Neural cell (in vitro differentiated cells): ENCODE measurements around the gene FOSL2. TPM values are rescaled to one million over a fixed set of nuclear protein-coding genes. Genes with fewer than 3 reads are reported as not detected.

ENCODE experiments used
- H2AFZ ChIP-seq: fragments of 200-600, 300-800 bp; sonication (generic), shearing (Covaris generic); 2 replicates; pipeline ENCODE4 v1.6.0; 2014; ENCODE audit warnings: low read depth, mild to moderate bottlenecking, antibody characterized with exemption, low read length, moderate library complexity
- H3F3A ChIP-seq: fragments of 200-600 bp; shearing (Covaris generic); 2 replicates; pipeline ENCODE4 v1.6.1; 2016; ENCODE audit warnings: mild to moderate bottlenecking, moderate library complexity, mixed read lengths, antibody characterized with exemption, low read length; ENCODE audit not compliant: insufficient read depth, poor library complexity, severe bottlenecking
- H3K27ac ChIP-seq: fragments of 200-600, 300-800 bp; sonication (generic), shearing (Covaris generic); 2 replicates; pipeline ENCODE4 v1.5.1; 2014; ENCODE audit warnings: mild to moderate bottlenecking, low read length, moderate library complexity
- H3K27me3 ChIP-seq: fragments of 300-800, 200-600 bp; sonication (generic), shearing (Covaris generic); 2 replicates; pipeline ENCODE4 v1.6.0; 2014; ENCODE audit warnings: mild to moderate bottlenecking, low read depth, low read length, moderate library complexity; ENCODE audit not compliant: insufficient read depth
- H3K36me3 ChIP-seq: fragments of 300-800, 200-600 bp; sonication (generic), shearing (Covaris generic); 2 replicates; pipeline ENCODE4 v1.5.1; 2014; ENCODE audit warnings: mild to moderate bottlenecking, antibody characterized with exemption, low read length, moderate library complexity; ENCODE audit not compliant: insufficient read depth
- H3K4me2 ChIP-seq: fragments of 300-800, 200-600 bp; sonication (generic), shearing (Covaris generic); 2 replicates; pipeline ENCODE4 v1.6.0; 2014; ENCODE audit warnings: mild to moderate bottlenecking, low read length
- H3K4me3 ChIP-seq: fragments of 300-800, 200-600 bp; sonication (generic), shearing (Covaris generic); 2 replicates; pipeline ENCODE4 v1.5.1; 2014; ENCODE audit warnings: mild to moderate bottlenecking, low read length, moderate library complexity
- H3K79me2 ChIP-seq: fragments of 200-600 bp; shearing (Covaris generic); replicated peaks from 2 replicates; pipeline ENCODE4 v1.6.0; 2014; ENCODE audit warnings: mild to moderate bottlenecking, low read length, moderate library complexity; ENCODE audit not compliant: insufficient read depth
- H3K9ac ChIP-seq: fragments of 300-800, 200-600 bp; sonication (generic), shearing (Covaris generic); 2 replicates; pipeline ENCODE4 v1.6.1; 2016; ENCODE audit warnings: mild to moderate bottlenecking, low read length, mixed read lengths
- H3K9me2 ChIP-seq: fragments of 200-600 bp; shearing (Covaris generic); 2 replicates; pipeline ENCODE4 v1.6.1; 2016; ENCODE audit warnings: mild to moderate bottlenecking, low read length, mixed read lengths; ENCODE audit not compliant: insufficient read depth
- H3K9me3 ChIP-seq: fragments of 200-600, 300-800 bp; sonication (generic), shearing (Covaris generic); 2 replicates; pipeline ENCODE4 v1.6.1; 2016; ENCODE audit warnings: mild to moderate bottlenecking, mixed run types, low read length, moderate library complexity, mixed read lengths
- H4K20me1 ChIP-seq: fragments of 200-600 bp; shearing (Covaris generic); 2 replicates; pipeline ENCODE4 v1.6.1; 2016; ENCODE audit warnings: mild to moderate bottlenecking, mixed run types; ENCODE audit not compliant: insufficient read depth
- CTCF ChIP-seq: fragments of 450-650 bp; IDR thresholded peaks from 2 replicates; pipeline ENCODE4 v1.5.1; 2014; ENCODE audit warnings: antibody characterized with exemption, mild to moderate bottlenecking, moderate library complexity; ENCODE audit not compliant: poor library complexity, severe bottlenecking
- EP300 ChIP-seq: fragments of 450-650 bp; conservative IDR thresholded peaks from 2 replicates; pipeline ENCODE4 v1.6.1; 2014; ENCODE audit warnings: antibody characterized with exemption, mild to moderate bottlenecking, moderate library complexity; ENCODE audit not compliant: poor library complexity, severe bottlenecking
- EZH2 ChIP-seq: fragments of 200-600, 300-800 bp; shearing (Covaris generic), sonication (generic); IDR thresholded peaks from 2 replicates; pipeline ENCODE4 v1.6.1; 2014; ENCODE audit warnings: antibody characterized with exemption, low read length, borderline replicate concordance, mild to moderate bottlenecking; ENCODE audit not compliant: insufficient read depth, poor library complexity, severe bottlenecking
- MXI1 ChIP-seq: fragments of 450-650 bp; conservative IDR thresholded peaks from 2 replicates; pipeline ENCODE4 v1.6.1; 2014; ENCODE audit warnings: antibody characterized with exemption, mild to moderate bottlenecking; ENCODE audit not compliant: poor library complexity, severe bottlenecking
- POLR2AphosphoS5 ChIP-seq: IDR thresholded peaks from 2 replicates; pipeline ENCODE4 v1.6.1; 2012
- RAD21 ChIP-seq: fragments of 450-650 bp; conservative IDR thresholded peaks from 2 replicates; pipeline ENCODE4 v1.6.1; 2014; ENCODE audit warnings: antibody characterized with exemption, mild to moderate bottlenecking, moderate library complexity
- REST ChIP-seq: IDR thresholded peaks from 2 replicates; pipeline ENCODE4 v1.6.1; 2012; ENCODE audit warnings: borderline replicate concordance
- SMC3 ChIP-seq: fragments of 450-650 bp; conservative IDR thresholded peaks from 2 replicates; pipeline ENCODE4 v1.6.1; 2014; ENCODE audit warnings: antibody characterized with exemption, mild to moderate bottlenecking, moderate library complexity; ENCODE audit not compliant: poor library complexity
- TAF1 ChIP-seq: IDR thresholded peaks from 2 replicates; pipeline ENCODE4 v1.6.1; 2012; ENCODE audit warnings: low read depth
- polyA plus RNA-seq: library from polyadenylated mRNA; depleted of rRNA; stranded (reverse); fragments of >200 nt; gene quantifications from 2 replicates; pipeline ENCODE4 v1.2.3, GENCODE V29; 2014

Gene FOSL2
- polyA plus RNA-seq, 1 donor from 2014 or later, result 2.8 TPM

- H3K4me2 ChIP-seq, result no peak overlapping the region
- H3K9ac ChIP-seq, result no peak overlapping the region
- TF ChIP-seq CTCF (no peak), EP300 (no peak), REST (no peak), RAD21 (no peak), POLR2AphosphoS5 (no peak), EZH2 (no peak), SMC3 (no peak), TAF1 (no peak), MXI1 (no peak)
- H4K20me1 ChIP-seq, result no peaks in the 10 kb centered on the region
- H3K79me2 ChIP-seq, result no peaks in the 10 kb centered on the region
- no peak overlapping the region for H3K27ac ChIP-seq
- no peaks in the 10 kb centered on the region for H3K27me3 ChIP-seq
- H3F3A ChIP-seq, result no peaks in the 10 kb centered on the region
- H3K9me2 ChIP-seq, result no peaks in the 10 kb centered on the region
- no peak overlapping the region for H3K4me3 ChIP-seq
- H2AFZ ChIP-seq, result no peak overlapping the region
- no peaks in the 10 kb centered on the region for H3K36me3 ChIP-seq
- no peaks in the 10 kb centered on the region for H3K9me3 ChIP-seq
Observed at GRCh38 chr2:28433935-28434599, 41.4 kb downstream of the FOSL2 start.

GRCh38 chr2:28434600-28434989 is 41.9 kb downstream of the FOSL2 start:
- Histone ChIP-seq H3K4me2 (no peak overlapping the region), H3K27ac (no peak overlapping the region), H3K79me2 (no peaks in the 10 kb centered on the region), H3K9ac (no peak overlapping the region), H3K36me3 (no peaks in the 10 kb centered on the region), H4K20me1 (no peaks in the 10 kb centered on the region), H3K9me3 (no peaks in the 10 kb centered on the region), H3K4me3 (no peak overlapping the region), H2AFZ (no peak overlapping the region), H3K27me3 (no peaks in the 10 kb centered on the region), H3F3A (no peaks in the 10 kb centered on the region), H3K9me2 (no peaks in the 10 kb centered on the region)
- TF ChIP-seq EP300, result no peak
- no peak for TF ChIP-seq TAF1
- no peak for TF ChIP-seq SMC3
- TF ChIP-seq RAD21, result no peak
- no peak for TF ChIP-seq REST
- no peak for TF ChIP-seq EZH2
- no peak for TF ChIP-seq POLR2AphosphoS5
